Right cardiac atrium (tissue), 5 donors: ENCODE measurements around the gene TRPC4. TPM values are rescaled to one million over a fixed set of nuclear protein-coding genes. Genes with fewer than 3 reads are reported as not detected.

Experiments used
- ATAC-seq, 2 donors: fragments of 200-7000 bp; cut with Tn5 transposase; one replicate each; pipeline versions ENCODE4 v1.8.0 to v1.9.1; 2020; ENCODE audit warnings: moderate library complexity in 2 of 2, mild to moderate bottlenecking in 1 of 2
- DNase-seq, 3 donors: peaks; one replicate each; pipeline ENCODE4 v3.0.0-alpha.2; 2020
- H3K27ac ChIP-seq: one replicate; pipeline ENCODE4 v1.5.1; 2013; ENCODE audit warnings: mild to moderate bottlenecking, low read length, control low read depth, moderate library complexity
- H3K27me3 ChIP-seq: one replicate; pipeline ENCODE4 v1.6.1; 2013; ENCODE audit not compliant: control insufficient read depth, insufficient read depth
- H3K4me1 ChIP-seq: one replicate; pipeline ENCODE4 v1.6.1; 2013; ENCODE audit warnings: low read length; ENCODE audit not compliant: control insufficient read depth, insufficient read depth
- H3K4me3 ChIP-seq: one replicate; pipeline ENCODE4 v1.5.1; 2013; ENCODE audit warnings: low read length, control low read depth
- H3K9me3 ChIP-seq: one replicate; pipeline ENCODE4 v1.6.1; 2013; ENCODE audit warnings: low read length; ENCODE audit not compliant: control insufficient read depth
- WGBS: extraction: QIAGEN DNeasy Blood & Tissue Kit; methylation state at CpG from one replicate; pipeline ENCODE4 v1.1.7; 2013; 5-methylcytosine and 5-hydroxymethylcytosine counted together
- intact Hi-C, 4 donors: fragments of 100-400 bp; cut with DNase I; formaldehyde crosslinking; loops; one replicate each; pipeline versions ENCODE4 v1.11.0 to v1.14.0; 2022 to 2023
- long read RNA-seq, 4 donors: library from polyadenylated mRNA; unstranded; transcript quantifications; one replicate each; pipeline ENCODE4 v2.0.0, GENCODE V29; 2020 to 2021
- polyA plus RNA-seq: library from polyadenylated mRNA; stranded (reverse); fragments of 200-250 nt; gene quantifications from one replicate; pipeline ENCODE4 v1.2.3, GENCODE V29; 2013
- total RNA-seq, 4 donors: library from RNA; stranded (reverse); fragmentation: NEBNext Ultra II Directional; extraction: Animal tissue kit (Norgen Biotek cat#: 25700); gene quantifications; one replicate each; pipeline ENCODE4 v1.2.1, GENCODE V29; 2021
- donor health status: healthy with polysubstance abuse.
- donor health status: DM: no; HTN: yes; CAD: no.
- donor health status: DM: no; HTN: no; CAD: no.
- donor health status: DM: no; HTN: yes; CAD: no; lungs with severe emphysema.
- donor health status: DM: yes; HTN: yes; CAD: no.

TRPC4 gene
- 1 to 10 TPM; 3.2 to 4.6 (median 4.3) TPM for total RNA-seq
- polyA plus RNA-seq = 1.4 TPM
- long read RNA-seq, donor 1, full-length matches to known transcripts = 4 of 7 reads
- long read RNA-seq, donor 1, partial matches to known transcripts = 0 of 7 reads
- long read RNA-seq, donor 1, other reads (novel, unspliced or antisense) = 3 of 7 reads
- long read RNA-seq, donor 2, partial matches to known transcripts = 1 of 3 reads
- long read RNA-seq, donor 2, other reads (novel, unspliced or antisense) = 2 of 3 reads
- long read RNA-seq, donor 3, full-length matches to known transcripts = 7 of 23 reads
- long read RNA-seq, donor 3, partial matches to known transcripts = 7 of 23 reads
- long read RNA-seq, donor 3, other reads (novel, unspliced or antisense) = 9 of 23 reads
- long read RNA-seq, donor 4, partial matches to known transcripts = 1 of 1 reads
- long read RNA-seq, donor 4, other reads (novel, unspliced or antisense) = 0 of 1 reads

DNA sequence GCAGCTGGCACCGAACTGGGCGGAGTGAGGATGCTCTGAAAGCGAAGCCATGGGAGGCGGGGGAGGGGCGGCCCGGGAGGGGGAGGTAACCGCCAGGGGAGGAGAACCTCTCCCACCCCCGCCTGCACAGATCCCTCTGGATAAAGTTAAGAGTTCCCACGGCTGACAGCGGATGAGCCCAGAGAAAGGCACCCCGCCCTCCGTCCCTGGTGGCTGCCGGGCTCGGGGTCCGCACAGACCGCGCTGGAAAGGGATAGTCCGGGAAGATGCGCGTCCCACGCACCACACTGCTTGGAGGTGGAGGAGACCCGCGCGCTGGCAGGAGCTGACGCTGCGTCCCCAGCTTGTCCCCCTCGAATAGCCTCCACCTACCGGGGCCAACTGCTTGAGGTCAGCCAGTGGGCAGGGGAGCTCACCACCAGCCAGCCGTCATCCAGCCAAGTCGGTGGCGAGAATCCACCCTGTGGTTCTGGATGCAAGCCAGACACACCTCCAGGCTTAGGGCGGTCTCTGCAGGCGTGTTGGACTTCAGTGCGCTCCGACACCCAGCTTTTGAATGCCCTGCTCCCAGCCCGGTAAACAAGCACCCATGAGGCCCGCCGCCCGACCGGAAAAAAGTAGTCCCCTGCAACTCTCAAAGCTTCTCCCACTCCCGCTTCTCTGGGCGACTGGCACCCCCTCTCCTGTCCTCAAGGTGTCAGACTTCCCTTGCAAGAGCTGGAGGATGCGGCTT lies at the start of gene TRPC4:
Gene TRPC4 (minus strand): TSS at position 17 of the 733 bp plus-strand sequence. CDS start 86,439 bp downstream, outside the sequence.
- Histone ChIP-seq H3K27me3 (no peaks in the 10 kb centered on the region), H3K4me3 (peak within 1 kb of the TSS; percentile 42), H3K9me3 (no peaks in the 10 kb centered on the region), H3K4me1 (no peaks in the 10 kb centered on the region), H3K27ac (no peak within 1 kb of the TSS)
- peak; percentile 41 to 68 (median 64) for DNase-seq
- WGBS = 1% methylated on average over 43 of the region's 43 CpGs
- peak; percentile 82 to 84 for ATAC-seq
- intact Hi-C loops = no loop called here

DNA sequence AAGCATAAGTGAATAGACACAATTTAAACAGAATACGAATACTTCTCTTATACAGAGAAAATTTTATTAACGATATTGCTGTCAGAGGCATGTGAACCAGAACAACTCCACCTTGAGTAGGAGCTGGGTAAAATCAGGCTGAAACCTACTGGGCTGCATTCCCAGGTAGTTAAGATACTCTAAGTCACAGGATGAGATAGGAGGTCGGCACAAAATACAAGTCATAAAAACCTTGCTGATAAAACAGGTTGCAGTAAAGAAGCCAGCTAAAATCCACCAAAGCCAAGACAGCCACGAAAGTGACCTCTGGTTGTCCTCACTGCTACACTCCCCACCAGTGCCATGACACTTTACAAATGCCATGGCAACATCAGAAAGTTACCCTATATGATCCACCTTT lies 49.2 kb upstream of the TRPC4 start:
- WGBS = 34% methylated on average over 4 of the region's 4 CpGs
- DNase-seq (no peak), ATAC-seq (no peak)
- H3K27me3 ChIP-seq = no peaks in the 10 kb centered on the region
- peaks cover 1% of the 10 kb centered on the region for H3K4me1 ChIP-seq
- no peak overlapping the region for H3K4me3 ChIP-seq
- intact Hi-C loops = no loop called here
- no peak overlapping the region for H3K27ac ChIP-seq
- H3K9me3 ChIP-seq = no peaks in the 10 kb centered on the region

DNA sequence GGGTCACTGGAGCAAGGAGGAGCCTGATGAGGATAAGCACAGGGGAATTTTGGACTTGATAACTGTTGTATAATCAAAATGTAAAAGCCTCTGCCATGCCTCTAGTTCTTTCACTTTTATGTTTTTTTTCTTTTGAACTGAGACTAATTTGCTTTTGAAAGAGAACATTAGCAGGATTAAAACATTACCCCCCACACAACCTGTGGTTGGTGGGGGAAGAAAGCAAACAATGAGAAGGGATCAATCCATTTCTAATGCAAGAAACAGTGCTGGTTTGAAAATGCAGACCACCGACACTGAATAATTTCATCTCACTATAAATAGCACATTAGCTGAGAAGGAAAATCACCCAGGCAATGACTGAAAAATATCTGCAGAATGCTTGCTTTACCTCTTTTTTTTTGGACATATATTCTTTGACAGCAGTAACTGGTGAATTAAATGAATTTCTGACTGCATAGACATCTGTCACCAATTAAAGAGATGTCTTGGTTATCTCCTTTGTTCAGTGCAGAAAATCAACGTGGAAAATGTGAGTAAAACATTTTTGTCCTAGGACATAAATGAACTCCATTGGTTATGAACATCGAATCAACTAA lies 48.6 kb upstream of the TRPC4 start:
- no peak overlapping the region for H3K4me3 ChIP-seq
- H3K27ac ChIP-seq = no peak overlapping the region
- H3K27me3 ChIP-seq = no peaks in the 10 kb centered on the region
- no peaks in the 10 kb centered on the region for H3K4me1 ChIP-seq
- DNase-seq (no peak), ATAC-seq (no peak)
- intact Hi-C loops = no loop called here
- no peaks in the 10 kb centered on the region for H3K9me3 ChIP-seq
- 37% methylated on average over 3 of the region's 3 CpGs for WGBS

DNA sequence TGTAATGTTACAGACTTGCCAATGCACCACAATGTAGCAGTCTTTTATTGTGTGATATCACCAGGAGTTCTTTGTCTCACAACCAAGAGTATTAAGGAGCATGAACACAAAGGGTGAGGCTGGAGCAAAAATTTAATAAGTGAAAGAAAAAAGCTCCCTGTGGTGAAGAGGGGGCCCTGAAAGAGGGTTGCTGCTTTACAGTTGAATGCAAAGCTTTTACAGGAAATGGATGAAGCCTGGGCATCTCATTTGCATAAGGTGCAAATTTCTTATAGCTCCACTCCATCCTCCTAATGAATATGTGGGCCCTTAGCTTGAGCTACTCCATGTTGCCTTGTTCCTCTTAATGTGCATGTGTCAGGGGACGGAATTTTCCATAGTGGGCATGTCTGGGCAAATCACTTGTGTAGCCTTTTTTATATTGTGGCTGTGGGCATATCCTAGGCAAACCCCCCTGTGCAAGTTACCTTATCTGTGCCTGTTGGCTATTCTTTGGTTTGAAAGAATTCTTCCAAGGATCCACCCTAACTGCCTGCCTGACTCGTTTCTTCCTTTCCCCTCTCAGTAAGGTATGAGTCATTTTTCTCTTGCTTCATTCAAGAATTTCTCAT lies 45.3 kb upstream of the TRPC4 start:
- 25% methylated on average over 2 of the region's 2 CpGs for WGBS
- H3K4me1 ChIP-seq = no peaks in the 10 kb centered on the region
- DNase-seq (no peak), ATAC-seq (no peak)
- H3K4me3 ChIP-seq = no peak overlapping the region
- H3K27me3 ChIP-seq = no peaks in the 10 kb centered on the region
- intact Hi-C loops = no loop called here
- H3K27ac ChIP-seq = no peak overlapping the region
- H3K9me3 ChIP-seq = no peaks in the 10 kb centered on the region

DNA sequence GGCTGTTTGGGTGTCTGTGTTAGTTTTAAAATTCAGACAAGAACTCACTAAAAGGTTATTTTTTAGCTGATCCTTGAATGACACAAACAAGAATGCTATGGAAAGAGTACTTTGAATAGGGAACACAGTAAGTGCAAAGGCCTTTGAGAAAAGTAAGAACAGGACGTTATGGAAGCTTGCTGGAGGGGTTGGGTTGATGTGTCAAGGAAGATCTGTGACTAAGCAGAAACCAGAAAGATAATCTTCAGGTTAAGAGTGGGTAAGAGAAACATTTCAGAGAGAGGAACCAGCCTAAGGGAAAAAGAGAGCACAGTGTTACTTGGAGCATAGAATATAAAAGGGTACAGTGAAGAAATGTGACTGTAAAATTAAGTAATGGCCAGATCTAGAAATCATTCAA lies 41.2 kb upstream of the TRPC4 start:
- 33% methylated on average over 1 of the region's 1 CpG for WGBS
- intact Hi-C loops = no loop called here
- DNase-seq (no peak), ATAC-seq (no peak)
- H3K9me3 ChIP-seq = no peaks in the 10 kb centered on the region
- H3K27me3 ChIP-seq = no peaks in the 10 kb centered on the region
- no peaks in the 10 kb centered on the region for H3K4me1 ChIP-seq
- H3K4me3 ChIP-seq = no peak overlapping the region
- H3K27ac ChIP-seq = no peak overlapping the region

DNA sequence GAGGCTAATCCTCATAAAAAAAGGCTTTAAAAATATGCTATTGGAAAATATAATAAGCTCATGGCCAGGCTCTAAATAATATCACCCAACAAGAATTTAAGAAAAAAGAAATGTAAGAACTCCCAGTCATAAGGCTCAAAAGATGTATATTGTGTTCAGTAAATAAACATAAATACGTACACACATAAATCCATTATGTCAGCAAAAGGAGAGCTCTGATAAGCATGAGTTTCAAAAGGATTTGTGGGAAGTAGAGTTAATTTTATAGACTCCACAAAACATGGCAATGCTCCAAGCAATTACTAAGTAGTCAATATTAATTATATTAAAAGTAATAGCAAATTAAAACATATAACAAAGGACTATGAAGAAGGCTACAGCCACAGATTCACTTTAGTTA lies 37.3 kb upstream of the TRPC4 start:
- ATAC-seq (no peak), DNase-seq (no peak)
- H3K9me3 ChIP-seq = no peaks in the 10 kb centered on the region
- 81% methylated on average over 1 of the region's 1 CpG for WGBS
- no peaks in the 10 kb centered on the region for H3K27me3 ChIP-seq
- no peak overlapping the region for H3K4me3 ChIP-seq
- H3K27ac ChIP-seq = no peak overlapping the region
- H3K4me1 ChIP-seq = no peaks in the 10 kb centered on the region
- intact Hi-C loops = no loop called here

DNA sequence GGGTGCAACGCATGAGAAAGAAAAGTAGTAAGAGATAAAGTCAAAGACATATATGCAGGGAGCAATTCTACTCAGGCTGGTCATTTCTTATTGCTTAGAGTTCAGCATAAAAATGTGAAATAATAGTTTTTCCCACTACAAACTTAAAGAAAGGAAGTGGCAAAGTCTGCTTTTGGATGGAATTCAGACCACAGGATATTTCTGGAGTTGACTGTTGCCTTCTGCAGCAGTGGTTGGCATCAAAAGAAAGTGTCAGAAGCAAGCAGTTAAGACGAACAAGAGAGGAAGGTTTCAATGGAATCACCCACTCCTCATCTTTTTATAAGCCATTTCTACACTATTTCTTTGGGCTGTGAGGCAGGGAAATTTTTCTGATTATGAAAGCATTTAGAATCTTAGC lies 36.2 kb upstream of the TRPC4 start:
- ATAC-seq (no peak), DNase-seq (no peak)
- 61% methylated on average over 2 of the region's 2 CpGs for WGBS
- Histone ChIP-seq H3K4me3 (no peak overlapping the region), H3K9me3 (no peaks in the 10 kb centered on the region), H3K27me3 (no peaks in the 10 kb centered on the region), H3K4me1 (no peaks in the 10 kb centered on the region), H3K27ac (no peak overlapping the region)
- intact Hi-C loops = no loop called here

DNA sequence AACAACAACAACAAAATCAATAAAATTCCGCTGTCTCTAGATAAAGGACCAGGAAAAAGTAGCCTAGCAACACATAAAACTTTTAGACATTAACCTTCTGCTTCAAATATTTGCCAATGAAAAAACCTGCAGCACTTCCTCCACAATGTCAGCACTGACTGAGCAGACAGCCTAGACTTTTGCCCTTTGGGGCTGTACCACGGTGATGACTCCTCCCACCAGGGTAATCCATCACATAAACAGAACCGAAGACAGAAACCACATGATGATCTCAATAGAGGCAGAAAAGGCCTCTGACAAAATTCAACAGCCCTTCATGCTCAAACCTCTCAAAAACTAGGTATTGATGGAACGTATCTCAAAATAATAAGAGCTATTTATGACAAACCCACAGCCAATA lies 30.2 kb upstream of the TRPC4 start:
- Histone ChIP-seq H3K9me3 (no peaks in the 10 kb centered on the region), H3K27ac (no peak overlapping the region), H3K4me1 (no peaks in the 10 kb centered on the region), H3K27me3 (no peaks in the 10 kb centered on the region), H3K4me3 (no peak overlapping the region)
- intact Hi-C loops = no loop called here
- ATAC-seq (no peak), DNase-seq (no peak)
- WGBS = 57% methylated on average over 4 of the region's 4 CpGs

DNA sequence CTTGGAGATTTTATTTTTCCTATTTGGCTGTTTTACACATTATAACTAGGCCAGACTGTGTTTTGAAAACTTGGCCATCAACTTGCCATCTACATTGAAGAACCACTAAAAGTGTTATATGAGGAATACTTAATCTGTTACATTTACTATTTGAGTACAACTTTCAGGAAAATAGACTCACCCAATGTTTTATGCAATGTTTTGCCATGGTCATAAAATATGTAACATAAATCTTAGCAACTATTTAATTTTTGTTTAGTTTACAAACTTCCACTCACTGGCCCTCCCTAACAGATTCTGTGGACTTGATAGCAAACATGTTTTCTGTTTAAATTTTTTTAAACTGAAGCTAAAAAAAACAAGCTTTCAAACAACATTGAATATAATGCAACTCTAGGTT lies 23.7 kb upstream of the TRPC4 start:
- no peaks in the 10 kb centered on the region for H3K27me3 ChIP-seq
- ATAC-seq = no peak
- H3K27ac ChIP-seq = no peak overlapping the region
- no peak overlapping the region for H3K4me3 ChIP-seq
- H3K4me1 ChIP-seq = no peaks in the 10 kb centered on the region
- no peaks in the 10 kb centered on the region for H3K9me3 ChIP-seq
- intact Hi-C loops = no loop called here
- DNase-seq = no peak

DNA sequence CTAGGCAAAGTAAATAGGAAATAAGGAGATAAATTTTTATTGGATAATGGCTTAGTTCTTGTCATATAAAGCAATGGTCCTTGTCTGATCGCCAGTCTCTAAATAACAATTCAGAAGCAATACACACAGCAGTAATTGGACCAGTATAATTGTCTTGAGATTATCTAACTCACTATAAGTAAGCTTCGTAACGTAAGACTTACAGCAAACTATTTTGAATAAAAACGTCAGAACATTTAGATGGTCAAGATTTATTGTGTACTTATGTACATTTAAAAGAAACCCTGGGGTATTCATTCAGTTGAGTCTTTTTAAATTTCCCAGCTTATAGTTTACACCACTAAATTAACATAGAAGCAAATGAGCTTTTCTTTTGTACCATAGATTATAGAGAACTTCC lies 20.2 kb upstream of the TRPC4 start:
- Histone ChIP-seq H3K27me3 (no peaks in the 10 kb centered on the region), H3K4me1 (no peaks in the 10 kb centered on the region), H3K27ac (no peak overlapping the region), H3K4me3 (no peak overlapping the region), H3K9me3 (no peaks in the 10 kb centered on the region)
- WGBS = 66% methylated on average over 4 of the region's 4 CpGs
- intact Hi-C loops = no loop called here
- ATAC-seq (no peak), DNase-seq (no peak)

DNA sequence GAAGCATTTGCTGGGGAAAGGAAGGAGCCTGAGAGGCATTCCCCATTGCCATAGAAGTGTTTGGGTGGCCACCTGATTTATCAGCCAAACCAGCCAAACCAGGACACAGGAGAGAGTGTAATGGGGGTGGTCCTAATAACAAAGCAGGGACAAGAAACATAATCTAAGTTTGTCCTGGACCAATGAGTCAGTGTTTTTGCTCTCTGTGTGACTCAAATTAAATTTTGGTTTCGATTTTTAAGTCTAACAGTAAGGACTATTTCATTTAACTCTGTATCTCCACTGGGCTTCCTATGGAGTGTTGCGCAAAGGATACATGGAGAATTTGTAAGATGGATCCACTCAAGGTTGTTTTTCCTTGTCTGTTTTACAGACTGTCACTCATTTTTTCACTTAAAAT lies 19.5 kb upstream of the TRPC4 start:
- Histone ChIP-seq H3K27me3 (no peaks in the 10 kb centered on the region), H3K9me3 (no peaks in the 10 kb centered on the region), H3K4me3 (no peak overlapping the region), H3K27ac (no peak overlapping the region), H3K4me1 (no peaks in the 10 kb centered on the region)
- intact Hi-C loops = no loop called here
- ATAC-seq (no peak), DNase-seq (no peak)
- WGBS = 77% methylated on average over 2 of the region's 2 CpGs
